GM12891 (cell line): ENCODE measurements around the gene IGF1R.

ENCODE experiments used
- DNase-seq: peaks from one replicate; pipeline ENCODE4 v3.0.0; 2011; ENCODE audit warnings: low spot score; ENCODE audit not compliant: insufficient read length
- FAIRE-seq: peaks from 2 replicates; lab custom pipeline; 2011; peaks lifted over from hg19 to GRCh38; lab: Jason Lieb, UNC
- PAX5 ChIP-seq: IDR thresholded peaks from 2 replicates; pipeline ENCODE4 v1.6.1; 2011; ENCODE audit warnings: low read length, moderate library complexity, mild to moderate bottlenecking; ENCODE audit not compliant: insufficient read depth, severe bottlenecking
- POLR2A ChIP-seq: IDR thresholded peaks from 2 replicates; pipeline ENCODE4 v1.6.1; 2011; ENCODE audit warnings: low read depth, low read length, control low read depth
- POLR2AphosphoS5 ChIP-seq: IDR thresholded peaks from 2 replicates; pipeline ENCODE4 v1.6.1; 2011; ENCODE audit warnings: low read depth, low read length, control low read depth
- POU2F2 ChIP-seq: IDR thresholded peaks from 2 replicates; pipeline ENCODE4 v1.6.1; 2011; ENCODE audit warnings: low read depth, mild to moderate bottlenecking, control low read depth, low read length, moderate library complexity
- SPI1 ChIP-seq: IDR thresholded peaks from 2 replicates; pipeline ENCODE4 v1.6.1; 2011; ENCODE audit warnings: low read depth, low read length, control low read depth
- TAF1 ChIP-seq: IDR thresholded peaks from 2 replicates; pipeline ENCODE4 v1.6.1; 2011; ENCODE audit warnings: low read depth, low read length, control low read depth

Gene IGF1R

DNA sequence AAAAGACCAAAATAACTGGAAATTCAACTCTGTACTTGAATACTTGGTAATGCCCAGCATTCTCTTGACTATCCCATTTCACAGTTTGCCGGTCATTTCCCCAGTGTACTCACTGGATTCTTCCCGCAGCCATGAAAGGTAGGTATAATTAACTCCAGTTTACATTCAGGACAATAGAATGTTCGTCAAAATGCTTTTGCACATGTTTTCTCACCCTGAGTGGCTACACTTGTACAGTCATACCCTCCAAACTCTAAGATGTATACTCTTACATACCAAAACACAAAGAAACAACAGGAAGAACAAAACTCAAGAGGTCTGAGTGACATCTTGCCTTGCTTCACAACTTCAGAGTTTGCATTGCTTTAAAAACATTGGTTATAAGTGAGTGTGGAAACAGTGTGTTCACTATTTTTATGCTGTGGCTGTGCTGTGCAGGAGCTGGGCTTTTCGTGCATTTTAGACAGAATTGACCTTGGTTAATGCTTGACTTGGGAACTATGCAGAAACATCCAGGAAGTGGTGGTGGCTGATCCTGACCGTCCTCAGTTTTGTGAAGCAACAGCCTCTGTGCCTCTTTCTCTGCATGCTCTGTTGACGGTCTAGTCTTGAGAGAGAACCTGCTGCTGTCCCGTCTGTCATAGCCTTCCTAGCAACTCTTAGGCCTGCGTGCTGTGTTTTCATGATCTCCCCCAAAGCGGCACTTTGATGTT, 90.5 kb downstream of the IGF1R start:
- FAIRE-seq = no peak
- TF ChIP-seq POLR2AphosphoS5 (no peak), POU2F2 (no peak), SPI1 (no peak), PAX5 (no peak), POLR2A (no peak), TAF1 (no peak)
- DNase-seq = no peak

DNA sequence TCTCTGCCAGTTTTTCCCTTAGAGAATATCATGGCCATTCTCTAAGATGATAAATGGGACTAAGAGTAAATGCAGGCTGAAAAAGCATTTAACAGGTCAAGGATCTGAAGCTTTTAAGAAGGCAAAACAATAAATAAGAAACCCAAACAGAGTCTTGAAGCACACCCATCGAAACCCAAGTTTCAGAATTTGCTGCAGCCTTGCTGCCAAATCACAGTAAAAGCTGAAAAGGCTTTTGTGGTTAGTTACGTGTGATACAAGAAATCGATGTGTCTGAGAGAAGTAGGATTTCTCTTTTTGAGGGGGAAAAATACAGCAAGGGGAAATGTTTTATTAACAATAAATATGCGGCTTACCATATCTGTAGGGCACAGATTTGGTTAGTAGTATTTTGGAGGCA, 92.0 kb downstream of the IGF1R start:
- DNase-seq = no peak
- no peak for TF ChIP-seq POLR2AphosphoS5
- TF ChIP-seq POU2F2 = no peak
- TF ChIP-seq SPI1 = no peak
- TF ChIP-seq TAF1 = no peak
- TF ChIP-seq POLR2A = no peak
- TF ChIP-seq PAX5 = no peak
- no peak for FAIRE-seq

GRCh38 chr15:98740963-98741362, 92.6 kb downstream of the IGF1R start:
- FAIRE-seq (no peak), DNase-seq (no peak)
- TF ChIP-seq PAX5 = no peak
- TF ChIP-seq TAF1 = no peak
- TF ChIP-seq POLR2A = no peak
- no peak for TF ChIP-seq SPI1
- TF ChIP-seq POU2F2 = no peak
- no peak for TF ChIP-seq POLR2AphosphoS5

DNA sequence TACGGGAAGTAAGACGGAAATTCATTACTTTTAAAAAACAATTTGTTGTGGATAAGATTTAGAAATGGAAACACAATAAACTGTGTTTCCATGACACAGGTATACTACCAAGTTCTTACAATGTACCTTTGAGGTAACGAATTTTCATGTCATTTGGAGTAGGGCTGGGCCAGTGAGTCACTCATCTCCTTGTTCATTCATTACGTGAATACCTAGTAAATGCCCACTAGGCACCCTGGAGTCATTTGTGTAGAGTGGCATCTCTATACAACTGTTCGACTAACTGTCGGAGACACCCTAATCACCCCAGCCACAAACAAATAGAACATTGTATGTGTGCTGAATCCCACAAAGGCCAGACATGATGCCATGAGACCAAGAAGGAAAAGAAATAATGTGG, 94.8 kb downstream of the IGF1R start:
- DNase-seq (no peak), FAIRE-seq (no peak)
- no peak for TF ChIP-seq POU2F2
- TF ChIP-seq POLR2A = no peak
- no peak for TF ChIP-seq POLR2AphosphoS5
- TF ChIP-seq TAF1 = no peak
- TF ChIP-seq PAX5 = no peak
- TF ChIP-seq SPI1 = no peak

DNA sequence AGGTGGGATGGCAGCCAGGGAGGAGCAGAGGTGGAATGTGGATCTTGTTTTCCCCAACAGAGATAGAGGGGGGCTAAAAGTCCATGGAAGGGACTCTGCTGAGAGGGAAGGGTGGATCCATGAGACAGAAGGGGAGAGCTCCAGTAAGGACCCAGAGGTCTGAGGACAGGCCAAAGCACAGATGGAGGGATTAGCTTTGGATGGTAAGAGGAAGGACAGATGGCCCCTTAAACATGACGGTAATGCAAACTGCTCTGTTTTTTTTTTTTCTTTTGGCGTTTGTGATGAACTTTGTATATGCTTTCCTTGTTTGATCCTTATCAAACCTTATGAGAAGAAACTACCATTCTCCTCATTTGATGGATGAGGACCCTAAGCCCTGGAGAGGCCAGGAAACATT, 96.2 kb downstream of the IGF1R start:
- no peak for TF ChIP-seq POU2F2
- no peak for TF ChIP-seq PAX5
- TF ChIP-seq TAF1 = no peak
- no peak for TF ChIP-seq SPI1
- no peak for TF ChIP-seq POLR2A
- no peak for TF ChIP-seq POLR2AphosphoS5
- DNase-seq (no peak), FAIRE-seq (no peak)

GRCh38 chr15:98745179-98745578, 96.8 kb downstream of the IGF1R start:
- TF ChIP-seq POLR2A (no peak), TAF1 (no peak), PAX5 (no peak), SPI1 (no peak), POLR2AphosphoS5 (no peak), POU2F2 (no peak)
- FAIRE-seq (no peak), DNase-seq (no peak)

DNA sequence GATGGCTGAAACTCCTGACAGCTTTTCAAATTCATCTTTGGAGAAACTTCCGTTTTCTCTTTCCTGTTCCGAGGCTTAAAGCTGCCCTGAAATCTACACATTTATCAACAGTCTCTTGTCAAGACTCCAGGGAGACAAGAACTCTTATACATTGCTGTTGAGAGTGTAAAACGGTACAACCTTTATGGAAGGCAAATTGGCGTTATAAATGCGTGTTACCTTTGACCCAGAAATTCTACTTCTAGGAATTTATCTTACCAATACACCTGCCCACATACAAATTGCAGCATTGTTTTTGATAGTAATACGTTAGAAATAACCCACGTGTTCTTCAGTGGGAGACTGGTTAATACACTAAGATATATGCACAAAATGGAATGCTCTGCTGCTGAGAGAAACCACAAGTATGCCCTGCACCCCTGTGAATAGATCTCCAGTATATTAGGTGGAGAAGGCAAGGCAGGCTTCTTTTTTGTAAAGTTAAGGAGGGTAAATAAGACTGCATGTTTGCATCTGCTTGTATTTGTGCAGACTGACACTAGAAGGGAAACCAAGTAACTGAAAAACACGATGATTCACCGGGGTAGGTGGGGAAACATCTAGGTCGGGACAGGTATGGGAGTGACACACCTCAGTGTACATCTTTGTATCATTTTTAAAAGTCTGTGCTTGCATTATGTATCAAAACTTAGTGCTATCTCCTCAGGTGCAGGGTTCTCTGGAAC, 97.5 kb downstream of the IGF1R start:
- FAIRE-seq (peak; percentile 43), DNase-seq (no peak)
- TF ChIP-seq SPI1 = no peak
- no peak for TF ChIP-seq POLR2A
- no peak for TF ChIP-seq TAF1
- no peak for TF ChIP-seq POLR2AphosphoS5
- TF ChIP-seq PAX5 = no peak
- TF ChIP-seq POU2F2 = no peak

DNA sequence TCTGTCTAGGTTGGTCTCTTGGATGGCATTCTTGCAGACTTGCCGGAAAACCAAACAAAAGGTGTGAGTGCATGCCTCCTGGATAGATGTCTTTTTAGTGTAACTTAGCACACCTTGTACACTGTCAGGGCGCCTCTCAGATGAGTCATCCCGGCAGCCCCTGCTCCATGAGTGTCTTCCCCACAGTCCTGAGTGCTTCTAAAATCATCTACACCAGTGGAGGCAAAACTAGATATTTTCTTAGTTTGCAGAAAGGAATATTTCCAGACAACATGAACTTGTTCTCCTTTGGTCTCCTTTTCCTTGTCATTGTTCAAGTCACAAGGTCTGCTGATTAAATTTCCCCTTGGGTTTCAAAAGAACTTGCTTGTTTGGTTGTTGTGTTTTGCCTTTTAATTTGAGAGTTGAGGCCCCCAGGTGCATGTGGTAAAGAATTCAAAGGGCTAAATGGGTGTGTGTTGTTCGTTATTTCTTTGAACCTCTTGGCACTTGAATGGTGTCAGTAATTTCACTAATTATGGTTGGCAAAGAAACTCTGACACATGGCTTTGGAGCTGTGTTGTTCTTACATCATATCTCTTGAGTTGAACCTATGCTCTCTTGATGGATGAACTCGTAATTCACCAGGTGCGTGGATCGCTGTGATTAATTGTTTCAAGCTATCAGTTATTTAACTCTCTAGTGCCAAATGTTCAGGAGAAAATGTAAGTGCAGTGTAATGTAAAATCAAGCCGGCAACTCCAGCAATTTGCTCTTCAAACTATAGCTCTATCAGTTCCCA, 98.2 kb downstream of the IGF1R start:
- DNase-seq (no peak), FAIRE-seq (no peak)
- TF ChIP-seq SPI1 = no peak
- TF ChIP-seq POU2F2 = no peak
- no peak for TF ChIP-seq POLR2AphosphoS5
- no peak for TF ChIP-seq POLR2A
- TF ChIP-seq TAF1 = no peak
- TF ChIP-seq PAX5 = no peak

DNA sequence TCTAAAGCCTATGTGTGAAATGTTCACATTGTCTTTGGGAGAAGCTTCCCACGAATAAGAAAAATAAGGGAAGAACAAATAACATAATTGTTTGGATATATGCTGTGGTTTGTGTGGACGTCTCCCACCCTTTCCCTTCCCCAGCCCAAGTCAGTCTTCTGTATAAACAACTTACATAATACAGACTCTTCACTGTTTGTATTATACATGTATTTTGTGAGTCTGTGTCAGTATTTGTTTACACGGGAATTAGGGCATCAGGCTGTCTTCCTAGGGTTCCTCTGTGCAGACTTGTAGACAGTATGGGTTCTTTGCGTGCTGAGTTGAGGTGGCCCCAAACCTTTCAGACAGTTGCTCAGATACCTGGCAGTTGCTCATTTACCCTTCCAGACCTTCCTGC, 103.4 kb downstream of the IGF1R start:
- no peak for TF ChIP-seq SPI1
- TF ChIP-seq PAX5 = no peak
- TF ChIP-seq POU2F2 = no peak
- TF ChIP-seq POLR2A = no peak
- no peak for TF ChIP-seq TAF1
- no peak for TF ChIP-seq POLR2AphosphoS5
- DNase-seq = no peak
- FAIRE-seq = no peak
